B cell (primary cell): ENCODE results near the gene CCDC24. TPM values are rescaled to one million over a fixed set of nuclear protein-coding genes. Genes with fewer than 3 reads are reported as not detected.

Experiments used
- ATAC-seq: fragments of 200-7000 bp; cut with Tn5 transposase; one replicate; pipeline ENCODE4 v1.10.0; 2021; ENCODE audit warnings: low read depth, mild to moderate bottlenecking, moderate number of reproducible peaks, moderate library complexity
- CTCF ChIA-PET: fragments of 350-600 bp; sonication (Branson Sonifier 250); formaldehyde crosslinking; loops from one replicate; lab custom pipeline; 2021; ENCODE audit warnings: antibody characterized with exemption, inconsistent platforms; lab: Charles Lee
- POLR2A ChIA-PET: fragments of 350-600 bp; sonication (Branson Sonifier 250); formaldehyde crosslinking; loops from one replicate; lab custom pipeline; 2021; ENCODE audit warnings: antibody characterized with exemption; lab: Charles Lee
- DNase-seq: peaks from one replicate; pipeline ENCODE4 v3.0.0; 2013
- H2AFZ ChIP-seq: 2 replicates; pipeline ENCODE4 v1.6.1; 2012; ENCODE audit warnings: mild to moderate bottlenecking, low read depth, low read length; ENCODE audit not compliant: insufficient read depth, poor library complexity, severe bottlenecking
- H3K27ac ChIP-seq, 2 donors: 1 replicate in 1 of 2; 2 replicates in 1 of 2; pipeline ENCODE4 v1.5.1; 2012 to 2013; ENCODE audit warnings: low read length in 2 of 2, mild to moderate bottlenecking in 2 of 2, moderate library complexity in 1 of 2
- H3K27me3 ChIP-seq, 4 experiments: fragments of 200-600 bp in 1 of 4; sonication (generic) in 1 of 4; replicated peaks in 1 of 4; 1 replicate in 2 of 4; 2 replicates in 2 of 4; pipeline versions ENCODE4 v1.6.1 to v1.7.0; 2013 to 2016; ENCODE audit warnings: low read length in 3 of 4, mild to moderate bottlenecking in 2 of 4, mixed read lengths in 1 of 4, moderate library complexity in 1 of 4; ENCODE audit not compliant: insufficient read depth in 4 of 4, control insufficient read depth in 3 of 4; ENCODE audit errors: control extremely low read depth in 1 of 4
- H3K36me3 ChIP-seq, 2 experiments: replicated peaks in 1 of 2; 1 replicate in 1 of 2; 2 replicates in 1 of 2; pipeline versions ENCODE4 v1.6.1 to v1.7.1; 2013; ENCODE audit warnings: low read length in 1 of 2; ENCODE audit not compliant: insufficient read depth in 2 of 2, control insufficient read depth in 1 of 2; ENCODE audit errors: control extremely low read depth in 1 of 2, extremely low read depth in 1 of 2
- H3K4me1 ChIP-seq, 2 donors: fragments of 200-600 bp in 1 of 2; sonication (generic) in 1 of 2; 1 replicate in 1 of 2; 2 replicates in 1 of 2; pipeline versions ENCODE4 v1.5.1 to v1.6.1; 2013 to 2017; ENCODE audit warnings: low read length in 2 of 2; ENCODE audit not compliant: control insufficient read depth in 2 of 2, insufficient read depth in 2 of 2
- H3K4me2 ChIP-seq: replicated peaks from 2 replicates; pipeline ENCODE3; 2012; ENCODE audit warnings: mild to moderate bottlenecking, low read depth, low read length; ENCODE audit not compliant: poor library complexity, severe bottlenecking
- H3K4me3 ChIP-seq, 5 experiments: fragments of 200-600 bp in 1 of 5; sonication (generic) in 1 of 5; 1 replicate in 3 of 5; 2 replicates in 2 of 5; pipeline versions ENCODE4 v1.5.1 to v1.7.0; 2011 to 2016; ENCODE audit warnings: low read length in 4 of 5, mild to moderate bottlenecking in 4 of 5, low read depth in 2 of 5, control low read depth in 1 of 5, moderate library complexity in 1 of 5; ENCODE audit not compliant: insufficient read depth in 1 of 5; ENCODE audit errors: control extremely low read depth in 1 of 5, extremely low read depth in 1 of 5
- H3K79me2 ChIP-seq: fragments of 200-600 bp; sonication (generic); one replicate; pipeline ENCODE4 v1.6.0; 2016; ENCODE audit warnings: low read length; ENCODE audit not compliant: control insufficient read depth, insufficient read depth
- H3K9ac ChIP-seq: fragments of 200-600 bp; sonication (generic); 2 replicates; pipeline ENCODE4 v1.6.1; 2017; ENCODE audit warnings: mild to moderate bottlenecking, low read length, moderate library complexity
- H3K9me3 ChIP-seq, 3 donors: one replicate each; pipeline versions ENCODE4 v1.6.1 to v1.7.1; 2013; ENCODE audit warnings: low read length in 2 of 3; ENCODE audit not compliant: control insufficient read depth in 2 of 3, insufficient read depth in 1 of 3; ENCODE audit errors: control extremely low read depth in 1 of 3
- H4K20me1 ChIP-seq: 2 replicates; pipeline ENCODE4 v1.6.0; 2012; ENCODE audit warnings: mild to moderate bottlenecking, low read length; ENCODE audit not compliant: insufficient read depth, control insufficient read depth, poor library complexity, severe bottlenecking
- H3K27ac Mint-ChIP-seq: one replicate; pipeline ENCODE4 v1.8.0; 2021; ENCODE audit warnings: mixed read lengths
- H3K27me3 Mint-ChIP-seq: one replicate; pipeline ENCODE4 v1.8.0; 2021; ENCODE audit warnings: mixed read lengths
- H3K4me1 Mint-ChIP-seq: one replicate; pipeline ENCODE4 v1.8.0; 2021; ENCODE audit warnings: mixed read lengths
- H3K4me3 Mint-ChIP-seq: one replicate; pipeline ENCODE4 v1.8.0; 2021; ENCODE audit warnings: mixed read lengths
- H3K9me3 Mint-ChIP-seq: one replicate; pipeline ENCODE4 v1.8.0; 2022; ENCODE audit warnings: mixed read lengths; ENCODE audit not compliant: insufficient read depth
- EZH2 ChIP-seq: IDR thresholded peaks from 2 replicates; pipeline ENCODE4 v1.6.1; 2012; ENCODE audit warnings: borderline replicate concordance, low read depth, mild to moderate bottlenecking, moderate library complexity, low read length; ENCODE audit not compliant: insufficient read depth, poor library complexity, severe bottlenecking
- WGBS: methylation state at CpG from one replicate; pipeline ENCODE4 v1.1.5; 2013; ENCODE audit warnings: missing lambda C conversion rate; ENCODE audit not compliant: insufficient coverage; 5-methylcytosine and 5-hydroxymethylcytosine counted together
- intact Hi-C: fragments of 100-400 bp; cut with micrococcal nuclease; formaldehyde crosslinking; loops from one replicate; pipeline ENCODE4 v1.10.0; 2022
- polyA plus RNA-seq: library from polyadenylated mRNA; depleted of rRNA; stranded (reverse); fragments of >200 nt; gene quantifications from 2 replicates; pipeline ENCODE4 v1.2.3, GENCODE V29; 2012
- total RNA-seq, 2 donors: library from RNA; stranded (reverse); fragments of 120-200 nt in 1 of 2; gene quantifications; 1 replicate in 1 of 2; 2 replicates in 1 of 2; pipeline versions ENCODE4 v1.2.3 to v1.2.4, GENCODE V29; 2013 to 2022
- TF ChIP-seq, protein P1 (sequence below): fragments of 200-600 bp; IDR thresholded peaks from one replicate; pipeline ENCODE4 v1.8.0; 2022; ENCODE audit warnings: antibody characterized with exemption, mild to moderate bottlenecking

The CCDC24 gene
- total and polyA plus RNA-seq, 2 donors (not counting 1 experiment from before 2014, with no cell fraction given), result 10.1 to 18.4 TPM

DNA sequence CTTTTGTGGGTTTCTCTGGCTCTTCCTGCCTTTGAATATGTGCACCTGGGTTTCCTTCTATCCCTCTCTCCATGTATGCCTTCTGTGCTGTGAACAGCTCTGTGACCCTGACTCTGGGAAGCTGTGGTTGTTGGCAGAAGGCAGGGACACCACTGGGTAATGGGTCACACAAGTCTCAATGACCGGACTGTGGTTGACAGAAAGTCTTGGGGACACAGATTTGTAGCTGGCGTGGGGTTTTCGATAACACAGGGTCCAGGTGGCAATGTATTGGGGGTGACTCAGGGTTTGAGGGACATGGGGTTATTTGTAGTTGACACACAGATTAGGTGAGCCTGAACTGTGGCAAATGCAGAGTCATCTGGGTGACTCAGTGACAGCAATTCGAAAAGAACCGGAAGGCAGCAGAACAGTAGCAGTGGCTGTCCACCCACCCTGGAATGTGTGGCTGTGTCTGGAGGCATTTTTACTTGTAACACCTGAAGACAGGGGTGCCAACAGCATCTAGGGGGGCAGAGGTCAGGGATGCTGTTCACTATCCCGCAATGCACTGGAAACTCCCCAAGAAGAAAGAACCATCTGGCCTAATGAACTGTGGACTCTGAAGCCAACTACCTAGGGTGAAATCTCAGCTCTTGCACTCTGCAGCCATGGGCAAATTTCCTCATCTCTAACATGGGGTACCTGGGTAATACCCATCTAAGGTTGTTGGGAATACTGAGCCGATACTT, 52.8 kb downstream of the CCDC24 start:
- H3K9me3 Mint-ChIP-seq, result no peaks in the 10 kb centered on the region
- no peak overlapping the region for H3K27ac Mint-ChIP-seq
- ChIA-PET CTCF (interaction anchor here (1.7 to 5.9 kb wide), 4 partner anchors 8 to 514 kb away, joined by 5 to 67 read pairs (median 35); no protein-coding TSS in a partner anchor), POLR2A (no interaction called here)
- H3K4me2 ChIP-seq, result no peak overlapping the region
- ATAC-seq (no peak), DNase-seq (no peak)
- no peaks in the 10 kb centered on the region for H3K9me3 ChIP-seq
- peaks cover 0 to 11% (median 0%) of the 10 kb centered on the region in 4 experiments for H3K27me3 ChIP-seq
- H3K27ac ChIP-seq, result no peak overlapping the region
- H4K20me1 ChIP-seq, result no peaks in the 10 kb centered on the region
- H3K9ac ChIP-seq, result no peak overlapping the region
- WGBS, result 82% methylated on average over 7 of the region's 7 CpGs
- intact Hi-C loops, result no loop called here
- TF ChIP-seq, protein P1, sequence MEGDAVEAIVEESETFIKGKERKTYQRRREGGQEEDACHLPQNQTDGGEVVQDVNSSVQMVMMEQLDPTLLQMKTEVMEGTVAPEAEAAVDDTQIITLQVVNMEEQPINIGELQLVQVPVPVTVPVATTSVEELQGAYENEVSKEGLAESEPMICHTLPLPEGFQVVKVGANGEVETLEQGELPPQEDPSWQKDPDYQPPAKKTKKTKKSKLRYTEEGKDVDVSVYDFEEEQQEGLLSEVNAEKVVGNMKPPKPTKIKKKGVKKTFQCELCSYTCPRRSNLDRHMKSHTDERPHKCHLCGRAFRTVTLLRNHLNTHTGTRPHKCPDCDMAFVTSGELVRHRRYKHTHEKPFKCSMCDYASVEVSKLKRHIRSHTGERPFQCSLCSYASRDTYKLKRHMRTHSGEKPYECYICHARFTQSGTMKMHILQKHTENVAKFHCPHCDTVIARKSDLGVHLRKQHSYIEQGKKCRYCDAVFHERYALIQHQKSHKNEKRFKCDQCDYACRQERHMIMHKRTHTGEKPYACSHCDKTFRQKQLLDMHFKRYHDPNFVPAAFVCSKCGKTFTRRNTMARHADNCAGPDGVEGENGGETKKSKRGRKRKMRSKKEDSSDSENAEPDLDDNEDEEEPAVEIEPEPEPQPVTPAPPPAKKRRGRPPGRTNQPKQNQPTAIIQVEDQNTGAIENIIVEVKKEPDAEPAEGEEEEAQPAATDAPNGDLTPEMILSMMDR, result no peak
- TF ChIP-seq EZH2, result no peak
- no peaks in the 10 kb centered on the region for H3K36me3 ChIP-seq
- H3K79me2 ChIP-seq, result no peaks in the 10 kb centered on the region
- H2AFZ ChIP-seq, result no peak overlapping the region
- H3K4me1 ChIP-seq, result peaks cover 0 to 3% of the 10 kb centered on the region in 2 donors
- no peak overlapping the region for H3K4me3 Mint-ChIP-seq
- H3K4me1 Mint-ChIP-seq, result peaks cover 6% of the 10 kb centered on the region
- H3K27me3 Mint-ChIP-seq, result peaks cover 22% of the 10 kb centered on the region
- no peak overlapping the region for H3K4me3 ChIP-seq

DNA sequence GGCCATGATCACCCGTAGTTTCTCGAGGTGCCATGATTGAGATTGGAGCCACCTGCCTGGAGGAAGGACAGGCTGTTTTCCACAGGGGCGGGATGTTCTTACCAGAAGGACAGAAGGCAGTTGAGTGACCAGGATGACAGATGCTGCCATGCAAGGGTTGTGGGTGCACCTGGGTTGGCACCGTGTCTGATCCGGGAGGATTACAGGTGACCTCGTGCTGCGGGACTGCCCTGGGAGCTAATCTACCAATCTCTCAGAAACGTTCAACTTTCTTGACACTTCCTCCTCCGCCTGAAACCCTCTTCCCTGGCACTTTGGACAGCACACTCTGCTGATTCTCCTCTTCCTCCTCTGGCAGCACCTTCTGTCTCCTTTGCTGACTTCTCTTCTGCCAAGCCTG, 53.7 kb downstream of the CCDC24 start:
- H3K4me1 Mint-ChIP-seq, result peaks cover 6% of the 10 kb centered on the region
- CTCF ChIA-PET, result interaction anchor here (1.1 to 5.9 kb wide), 7 partner anchors 9 to 515 kb away, joined by 3 to 67 read pairs (median 11); partner anchors contain the start of gene PTPRF
- ATAC-seq, result no peak
- Histone ChIP-seq H3K27ac (no peak overlapping the region), H3K4me2 (no peak overlapping the region), H4K20me1 (no peaks in the 10 kb centered on the region), H3K27me3 (peaks cover 0 to 11% (median 0%) of the 10 kb centered on the region in 4 experiments), H3K79me2 (no peaks in the 10 kb centered on the region), H3K9ac (no peak overlapping the region), H3K4me3 (no peak overlapping the region), H3K9me3 (no peaks in the 10 kb centered on the region), H3K36me3 (no peaks in the 10 kb centered on the region), H2AFZ (no peak overlapping the region), H3K4me1 (peaks cover 0 to 3% of the 10 kb centered on the region in 2 donors)
- 82% methylated on average over 9 of the region's 9 CpGs for WGBS
- TF ChIP-seq, protein P1, result no peak
- TF ChIP-seq EZH2, result no peak
- no peak overlapping the region for H3K4me3 Mint-ChIP-seq
- peaks cover 22% of the 10 kb centered on the region for H3K27me3 Mint-ChIP-seq
- POLR2A ChIA-PET, result no interaction called here
- H3K9me3 Mint-ChIP-seq, result no peaks in the 10 kb centered on the region
- intact Hi-C loops, result loop anchor here (5.0 kb wide), 1 partner anchor 113 kb away; the partner anchor contains the start of gene ARTN
- no peak for DNase-seq
- H3K27ac Mint-ChIP-seq, result no peak overlapping the region
